H1 (cell line): Measurements from ENCODE around the gene TPRX1. TPM values are rescaled to one million over a fixed set of nuclear protein-coding genes. Genes with fewer than 3 reads are reported as not detected.
A peak's percentile ranks its signal among the peaks of the same experiment; 100 is the strongest.

Experiments used
- CTCF ChIA-PET: fragments of 300-600 bp; sonication (Branson Sonifier 250); formaldehyde crosslinking; loops from one replicate; lab custom pipeline; 2021; ENCODE audit not compliant: partially characterized antibody; lab: Charles Lee
- POLR2A ChIA-PET: fragments of 300-600 bp; sonication (Branson Sonifier 250); formaldehyde crosslinking; loops from one replicate; lab custom pipeline; 2021; ENCODE audit warnings: inconsistent platforms; ENCODE audit not compliant: partially characterized antibody; lab: Charles Lee
- DNase-seq, 2 experiments: peaks; one replicate each; pipeline versions ENCODE4 v3.0.0 to v3.0.0-alpha.2; 2010 to 2022; ENCODE audit warnings: low spot score in 2 of 2, low read depth in 1 of 2, mixed read lengths in 1 of 2
- FAIRE-seq: peaks from 2 replicates; lab custom pipeline; 2011; peaks lifted over from hg19 to GRCh38; lab: Jason Lieb, UNC
- H2AFZ ChIP-seq: 2 replicates; pipeline ENCODE4 v1.8.1; 2012; ENCODE audit warnings: low read length, inconsistent platforms
- H2AK5ac ChIP-seq: 2 replicates; pipeline ENCODE4 v1.6.1; 2013; ENCODE audit warnings: low read depth, low read length
- H2BK120ac ChIP-seq: replicated peaks from 2 replicates; pipeline ENCODE3; 2013; ENCODE audit warnings: low read depth, low read length, inconsistent platforms
- H2BK12ac ChIP-seq: 2 replicates; pipeline ENCODE4 v1.6.1; 2013; ENCODE audit warnings: low read depth, low read length
- H2BK15ac ChIP-seq: 2 replicates; pipeline ENCODE4 v1.6.1; 2013; ENCODE audit warnings: low read length
- H2BK20ac ChIP-seq: 2 replicates; pipeline ENCODE4 v1.6.1; 2013; ENCODE audit warnings: low read length
- H2BK5ac ChIP-seq: 2 replicates; pipeline ENCODE4 v1.6.1; 2013; ENCODE audit warnings: low read depth, low read length
- H3K14ac ChIP-seq: 2 replicates; pipeline ENCODE4 v1.6.1; 2013; ENCODE audit warnings: inconsistent platforms; ENCODE audit not compliant: insufficient read length
- H3K18ac ChIP-seq: 2 replicates; pipeline ENCODE4 v1.6.1; 2013; ENCODE audit warnings: low read length; ENCODE audit errors: extremely low read depth
- H3K23ac ChIP-seq: 2 replicates; pipeline ENCODE4 v1.6.1; 2013; ENCODE audit warnings: inconsistent platforms; ENCODE audit not compliant: insufficient read length
- H3K23me2 ChIP-seq: 2 replicates; pipeline ENCODE4 v1.6.1; 2013; ENCODE audit warnings: low read depth, low read length
- H3K27ac ChIP-seq: 2 replicates; pipeline ENCODE4 v1.6.1; 2011; ENCODE audit warnings: low read depth, low read length, inconsistent platforms
- H3K27me3 ChIP-seq, 4 experiments: replicated peaks in 1 of 4; 1 replicate in 1 of 4; 2 replicates in 3 of 4; pipeline versions ENCODE4 v1.6.1 to v1.8.1; 2011 to 2013; ENCODE audit warnings: low read length in 3 of 4, mild to moderate bottlenecking in 3 of 4, inconsistent platforms in 2 of 4, mixed read lengths in 2 of 4, moderate library complexity in 1 of 4; ENCODE audit not compliant: control insufficient read depth in 3 of 4, insufficient read depth in 3 of 4; ENCODE audit errors: extremely low read depth in 1 of 4
- H3K36me3 ChIP-seq, 4 experiments: 2 replicates each; pipeline versions ENCODE4 v1.6.1 to v1.8.1; 2011 to 2013; ENCODE audit warnings: mild to moderate bottlenecking in 4 of 4, low read length in 3 of 4, moderate library complexity in 2 of 4, control low read depth in 1 of 4, inconsistent platforms in 1 of 4; ENCODE audit not compliant: insufficient read depth in 4 of 4, control insufficient read depth in 2 of 4
- H3K4ac ChIP-seq: replicated peaks from 2 replicates; pipeline ENCODE3; 2013; ENCODE audit warnings: low read length, low read depth, mixed read lengths, inconsistent platforms; ENCODE audit not compliant: insufficient read length
- H3K4me1 ChIP-seq, 4 experiments: replicated peaks in 1 of 4; 1 replicate in 1 of 4; 2 replicates in 3 of 4; pipeline versions ENCODE4 v1.6.1 to v1.8.1; 2011 to 2013; ENCODE audit warnings: low read length in 3 of 4, inconsistent platforms in 2 of 4, mixed read lengths in 1 of 4; ENCODE audit not compliant: insufficient read depth in 4 of 4, control insufficient read depth in 3 of 4
- H3K4me2 ChIP-seq, 2 experiments: 2 replicates each; pipeline versions ENCODE4 v1.6.1 to v1.8.1; 2011 to 2013; ENCODE audit warnings: low read depth in 2 of 2, low read length in 2 of 2, control low read depth in 1 of 2, inconsistent platforms in 1 of 2, mild to moderate bottlenecking in 1 of 2; ENCODE audit not compliant: insufficient read depth in 1 of 2
- H3K4me3 ChIP-seq, 4 experiments: fragments of 200-600, 300-600 bp in 1 of 4; sonication (generic), shearing (Covaris generic), sonication (Bioruptor Twin) in 1 of 4; 2 replicates each; pipeline versions ENCODE4 v1.5.1 to v1.8.1; 2011 to 2016; ENCODE audit warnings: low read length in 4 of 4, low read depth in 3 of 4, control low read depth in 2 of 4, inconsistent platforms in 2 of 4, mild to moderate bottlenecking in 2 of 4, mixed read lengths in 1 of 4, moderate library complexity in 1 of 4; ENCODE audit not compliant: insufficient read depth in 2 of 4; ENCODE audit errors: extremely low read depth in 1 of 4
- H3K56ac ChIP-seq: replicated peaks from 2 replicates; pipeline ENCODE3; 2013; ENCODE audit warnings: low read depth, mild to moderate bottlenecking, mixed read lengths, low read length, inconsistent platforms; ENCODE audit not compliant: insufficient read length
- H3K79me1 ChIP-seq: 2 replicates; pipeline ENCODE4 v1.6.1; 2013; ENCODE audit warnings: low read depth, low read length, control low read depth
- H3K79me2 ChIP-seq, 2 experiments: 2 replicates each; pipeline versions ENCODE4 v1.6.1 to v1.8.1; 2012 to 2013; ENCODE audit warnings: low read length in 2 of 2, mild to moderate bottlenecking in 2 of 2, inconsistent platforms in 1 of 2; ENCODE audit not compliant: insufficient read depth in 2 of 2, control insufficient read depth in 1 of 2
- H3K9ac ChIP-seq, 4 experiments: replicated peaks in 1 of 4; 1 replicate in 1 of 4; 2 replicates in 3 of 4; pipeline versions ENCODE4 v1.6.1 to v1.8.1; 2011 to 2013; ENCODE audit warnings: low read depth in 3 of 4, low read length in 3 of 4, control low read depth in 2 of 4, mild to moderate bottlenecking in 2 of 4, moderate library complexity in 2 of 4, inconsistent platforms in 1 of 4; ENCODE audit errors: extremely low read depth in 1 of 4
- H3K9me3 ChIP-seq, 2 experiments: 2 replicates each; pipeline versions ENCODE4 v1.6.1 to v1.8.1; 2012 to 2013; ENCODE audit warnings: mild to moderate bottlenecking in 2 of 2, moderate library complexity in 2 of 2, control low read depth in 1 of 2, inconsistent platforms in 1 of 2, low read depth in 1 of 2, low read length in 1 of 2, mixed read lengths in 1 of 2; ENCODE audit not compliant: insufficient read depth in 2 of 2
- H4K20me1 ChIP-seq, 2 experiments: replicated peaks in 1 of 2; 2 replicates each; pipeline versions ENCODE3 to v1.8.1; 2011 to 2013; ENCODE audit warnings: inconsistent platforms in 2 of 2, low read length in 2 of 2, mild to moderate bottlenecking in 1 of 2; ENCODE audit not compliant: insufficient read depth in 2 of 2, control insufficient read depth in 1 of 2
- H4K5ac ChIP-seq: 2 replicates; pipeline ENCODE4 v1.6.1; 2013; ENCODE audit warnings: low read length, low read depth, mixed read lengths, inconsistent platforms; ENCODE audit not compliant: insufficient read length
- H4K8ac ChIP-seq: 2 replicates; pipeline ENCODE4 v1.8.0; 2013; ENCODE audit warnings: mild to moderate bottlenecking, moderate library complexity, low read length, inconsistent platforms; ENCODE audit not compliant: insufficient read depth; ENCODE audit errors: extremely low read depth
- H4K91ac ChIP-seq: replicated peaks from 2 replicates; pipeline ENCODE3; 2013; ENCODE audit warnings: low read length, mixed read lengths, inconsistent platforms; ENCODE audit not compliant: insufficient read length
- ASH2L ChIP-seq: fragments of 200-600, 300-600 bp; sonication (generic); IDR thresholded peaks from one replicate; pipeline ENCODE4 v1.7.1; 2017; ENCODE audit warnings: low read length
- CTCF ChIP-seq, 3 experiments: IDR thresholded peaks; 1 replicate in 2 of 3; 2 replicates in 1 of 3; pipeline versions ENCODE4 v1.5.1 to v1.6.1; 2011; ENCODE audit warnings: low read length in 3 of 3, mild to moderate bottlenecking in 3 of 3, inconsistent platforms in 2 of 3, low read depth in 1 of 3, moderate library complexity in 1 of 3; ENCODE audit not compliant: insufficient read depth in 1 of 3; ENCODE audit errors: control extremely low read depth in 1 of 3
- FOSL1 ChIP-seq: IDR thresholded peaks from 2 replicates; pipeline ENCODE4 v1.6.1; 2011; ENCODE audit warnings: mild to moderate bottlenecking, low read depth, low read length, moderate library complexity; ENCODE audit not compliant: insufficient read depth
- JUN ChIP-seq: IDR thresholded peaks from 2 replicates; pipeline ENCODE4 v1.6.1; 2011; ENCODE audit warnings: low read depth, mild to moderate bottlenecking, improper control_type of control experiment, low read length
- JUND ChIP-seq: IDR thresholded peaks from 2 replicates; pipeline ENCODE4 v1.6.1; 2011; ENCODE audit warnings: mild to moderate bottlenecking, improper control_type of control experiment, low read length
- PHF8 ChIP-seq: fragments of 200-600 bp; sonication (generic); conservative IDR thresholded peaks from 2 replicates; pipeline ENCODE4 v1.7.1; 2012; ENCODE audit warnings: low read depth, mild to moderate bottlenecking, inconsistent platforms, low read length, moderate library complexity
- RBBP5 ChIP-seq: IDR thresholded peaks from 2 replicates; pipeline ENCODE4 v1.7.1; 2012; ENCODE audit warnings: low read depth, mild to moderate bottlenecking, inconsistent platforms, low read length, moderate library complexity, borderline replicate concordance
- RNF2 ChIP-seq: fragments of 200-900, 300-1000 bp; sonication (generic); IDR thresholded peaks from 2 replicates; pipeline ENCODE4 v1.7.1; 2016; ENCODE audit warnings: borderline replicate concordance, low read depth, mild to moderate bottlenecking, antibody characterized with exemption, low read length; ENCODE audit not compliant: poor library complexity, severe bottlenecking; ENCODE audit errors: missing control alignments
- SP4 ChIP-seq: IDR thresholded peaks from 2 replicates; pipeline ENCODE4 v1.6.1; 2012; ENCODE audit warnings: low read length, inconsistent platforms
- SUZ12 ChIP-seq: fragments of 200-600 bp; sonication (generic); IDR thresholded peaks from 2 replicates; pipeline ENCODE4 v1.6.1; 2012; ENCODE audit warnings: mild to moderate bottlenecking, inconsistent platforms, low read length, moderate library complexity, mixed read lengths
- TAF7 ChIP-seq: optimal IDR thresholded peaks from 2 replicates; pipeline ENCODE3; 2011; ENCODE audit warnings: low read depth, mild to moderate bottlenecking, inconsistent platforms, low read length, moderate library complexity, borderline replicate concordance
- ZNF274 ChIP-seq: IDR thresholded peaks from 2 replicates; pipeline ENCODE4 v1.7.0; 2012; ENCODE audit warnings: low read length, borderline replicate concordance; ENCODE audit errors: extremely low read depth
- WGBS, 2 experiments: shearing (Covaris generic) in 1 of 2; methylation state at CpG; one replicate each; pipeline versions ENCODE4 v1.1.6 to v1.1.7; 2013 to 2015; ENCODE audit warnings: low lambda C conversion rate in 2 of 2, mixed read lengths in 2 of 2, inconsistent platforms in 1 of 2, low coverage in 1 of 2, missing lambda C conversion rate in 1 of 2; ENCODE audit not compliant: insufficient replicate concordance in 2 of 2, insufficient coverage in 1 of 2, insufficient read length in 1 of 2; ENCODE audit errors: extremely low coverage in 1 of 2, missing lambda C conversion rate in 1 of 2; 5-methylcytosine and 5-hydroxymethylcytosine counted together
- polyA plus RNA-seq, 7 experiments: library from polyadenylated mRNA; depleted of rRNA in 3 of 7; stranded (reverse) in 5 of 7; unstranded in 2 of 7; fragments of >200 nt in 5 of 7; fragments of 200-250 nt in 2 of 7; gene quantifications; 1 replicate in 5 of 7; 2 replicates in 1 of 7; 4 replicates in 1 of 7; pipeline versions ENCODE4 v1.2.1 to v1.2.3, GENCODE V29; 2011 to 2013; ENCODE audit warnings: missing spikeins in 2 of 7, mixed read lengths in 2 of 7
- total RNA-seq: library from RNA; stranded (reverse); fragmentation: NEBNext Ultra II Directional; extraction: Animal tissue kit (Norgen Biotek cat#: 25700); gene quantifications from 2 replicates; pipeline ENCODE4 v1.2.1, GENCODE V29; 2021

Gene TPRX1
- total and polyA plus RNA-seq, 2 of the 8 experiments (the other 6 are each of a cell fraction or from before 2014, with no cell fraction given) = 0.03 TPM; not detected in 1

- Histone ChIP-seq H3K23ac (no peak overlapping the region), H2BK12ac (no peak overlapping the region), H4K8ac (no peak overlapping the region), H3K27me3 (no peaks in the 10 kb centered on the region), H3K18ac (no peak overlapping the region), H2BK20ac (no peak overlapping the region), H2BK15ac (no peak overlapping the region), H2AFZ (no peak overlapping the region), H4K5ac (no peak overlapping the region), H4K91ac (no peak overlapping the region), H2BK5ac (no peak overlapping the region), H3K79me1 (no peaks in the 10 kb centered on the region), H3K9ac (no peak overlapping the region), H3K4ac (no peak overlapping the region), H3K9me3 (no peaks in the 10 kb centered on the region), H3K14ac (no peak overlapping the region), H3K56ac (no peak overlapping the region), H2AK5ac (no peak overlapping the region), H3K79me2 (no peaks in the 10 kb centered on the region), H3K27ac (no peak overlapping the region), H3K4me3 (no peak overlapping the region), H3K4me2 (no peak overlapping the region), H4K20me1 (no peaks in the 10 kb centered on the region), H3K23me2 (no peaks in the 10 kb centered on the region), H3K36me3 (no peaks in the 10 kb centered on the region), H3K4me1 (no peaks in the 10 kb centered on the region), H2BK120ac (no peak overlapping the region)
- ChIA-PET POLR2A (no interaction called here), CTCF (no interaction called here)
- FAIRE-seq = peak; percentile 24
- WGBS, 2 experiments = 92% methylated on average over 4 of the region's 4 CpGs; no CpG with 5 or more reads in 1 of the 2 experiments
- DNase-seq = no peak
- no peak for TF ChIP-seq TAF7
- no peak for TF ChIP-seq ZNF274
- no peak for TF ChIP-seq RBBP5
- no peak for TF ChIP-seq CTCF (IDR thresholded peaks at IDR 0.05; ENCODE audit: control extremely low read depth in 1 of 3, insufficient read depth in 1 of 3, low read depth in 1 of 3, low read length in 3 of 3)
- TF ChIP-seq FOSL1 = no peak
- TF ChIP-seq SUZ12 = no peak
- no peak for TF ChIP-seq JUND
- no peak for TF ChIP-seq ASH2L
- no peak for TF ChIP-seq JUN
- TF ChIP-seq RNF2 = no peak
- TF ChIP-seq PHF8 = no peak
- no peak for TF ChIP-seq SP4
Observed at GRCh38 chr19:47801270-47801669, 3.1 kb downstream of the TPRX1 start.
